Liver (tissue), 9 donors: ENCODE data around the gene FAM199X. TPM values are rescaled to one million over a fixed set of nuclear protein-coding genes. Genes with fewer than 3 reads are reported as not detected.

Experiments
- DNase-seq: peaks from one replicate; pipeline ENCODE4 v3.0.0-alpha.2; 2017; ENCODE audit warnings: low spot score
- H3K27ac ChIP-seq, 2 donors: one replicate each; pipeline ENCODE4 v1.7.0; 2013; ENCODE audit warnings: inconsistent platforms in 2 of 2, low read length in 2 of 2, control low read depth in 1 of 2, low read depth in 1 of 2, mild to moderate bottlenecking in 1 of 2
- H3K27me3 ChIP-seq, 4 donors: one replicate each; pipeline versions ENCODE4 v1.6.1 to v1.7.0; 2013; ENCODE audit warnings: low read length in 3 of 4, inconsistent platforms in 1 of 4, mild to moderate bottlenecking in 1 of 4, moderate library complexity in 1 of 4; ENCODE audit not compliant: control insufficient read depth in 4 of 4, insufficient read depth in 4 of 4
- H3K36me3 ChIP-seq, 4 donors: one replicate each; pipeline versions ENCODE4 v1.6.1 to v1.7.0; 2013; ENCODE audit warnings: low read length in 3 of 4, mild to moderate bottlenecking in 3 of 4, low read depth in 1 of 4, moderate library complexity in 1 of 4; ENCODE audit not compliant: control insufficient read depth in 4 of 4, insufficient read depth in 3 of 4
- H3K4me1 ChIP-seq, 4 donors: one replicate each; pipeline versions ENCODE4 v1.6.1 to v1.7.0; 2013; ENCODE audit warnings: low read length in 3 of 4, mild to moderate bottlenecking in 3 of 4, moderate library complexity in 1 of 4; ENCODE audit not compliant: control insufficient read depth in 4 of 4, insufficient read depth in 4 of 4
- H3K4me3 ChIP-seq, 3 donors: one replicate each; pipeline versions ENCODE4 v1.6.1 to v1.7.0; 2013; ENCODE audit warnings: low read length in 3 of 3, control low read depth in 1 of 3, low read depth in 1 of 3, mild to moderate bottlenecking in 1 of 3
- H3K9ac ChIP-seq, 2 donors: one replicate each; pipeline ENCODE4 v1.7.0; 2013; ENCODE audit warnings: low read length in 2 of 2, mild to moderate bottlenecking in 2 of 2, moderate library complexity in 2 of 2, control low read depth in 1 of 2, low read depth in 1 of 2
- H3K9me3 ChIP-seq, 4 donors: one replicate each; pipeline versions ENCODE4 v1.6.1 to v1.7.0; 2013; ENCODE audit warnings: low read length in 3 of 4; ENCODE audit not compliant: control insufficient read depth in 4 of 4
- EGR1 ChIP-seq, 2 donors: IDR thresholded peaks; 2 replicates each; pipeline ENCODE4 v1.6.1; 2016 to 2018; ENCODE audit warnings: antibody characterized with exemption in 2 of 2, low read depth in 2 of 2
- FOXA1 ChIP-seq: IDR thresholded peaks from 2 replicates; pipeline ENCODE4 v1.6.1; 2016; ENCODE audit warnings: antibody characterized with exemption
- FOXA2 ChIP-seq: IDR thresholded peaks from 2 replicates; pipeline ENCODE4 v1.6.1; 2016; ENCODE audit warnings: antibody characterized with exemption
- GABPA ChIP-seq, 2 donors: IDR thresholded peaks in 1 of 2; conservative IDR thresholded peaks in 1 of 2; 2 replicates each; pipeline ENCODE4 v1.6.1; 2016; ENCODE audit warnings: antibody characterized with exemption in 2 of 2, mild to moderate bottlenecking in 1 of 2, moderate library complexity in 1 of 2
- HNF4A ChIP-seq, 2 donors: conservative IDR thresholded peaks; 2 replicates each; pipeline ENCODE4 v1.6.1; 2016; ENCODE audit warnings: antibody characterized with exemption in 2 of 2, mild to moderate bottlenecking in 2 of 2
- HNF4G ChIP-seq: IDR thresholded peaks from 2 replicates; pipeline ENCODE4 v1.6.1; 2016; ENCODE audit warnings: antibody characterized with exemption
- JUND ChIP-seq, 2 donors: IDR thresholded peaks; 2 replicates each; pipeline ENCODE4 v1.6.1; 2016; ENCODE audit warnings: antibody characterized with exemption in 2 of 2
- NR2F2 ChIP-seq: IDR thresholded peaks from 2 replicates; pipeline ENCODE4 v1.6.1; 2016; ENCODE audit warnings: antibody characterized with exemption
- RAD21 ChIP-seq, 2 donors: IDR thresholded peaks; 2 replicates each; pipeline ENCODE4 v1.6.1; 2016; ENCODE audit warnings: antibody characterized with exemption in 2 of 2, mild to moderate bottlenecking in 2 of 2
- RXRA ChIP-seq, 2 donors: IDR thresholded peaks; 2 replicates each; pipeline ENCODE4 v1.6.1; 2017 to 2018; ENCODE audit warnings: antibody characterized with exemption in 2 of 2, mild to moderate bottlenecking in 1 of 2
- SP1 ChIP-seq: IDR thresholded peaks from 2 replicates; pipeline ENCODE4 v1.6.1; 2018; ENCODE audit warnings: antibody characterized with exemption, mild to moderate bottlenecking
- TAF1 ChIP-seq: conservative IDR thresholded peaks from 2 replicates; pipeline ENCODE4 v1.6.1; 2016; ENCODE audit warnings: antibody characterized with exemption, mild to moderate bottlenecking
- YY1 ChIP-seq: IDR thresholded peaks from 2 replicates; pipeline ENCODE4 v1.6.1; 2016; ENCODE audit warnings: antibody characterized with exemption, mild to moderate bottlenecking
- WGBS: extraction: QIAGEN DNeasy Blood & Tissue Kit; methylation state at CpG from one replicate; pipeline ENCODE4 v1.1.7; 2013; 5-methylcytosine and 5-hydroxymethylcytosine counted together
- polyA plus RNA-seq, 2 donors: library from polyadenylated mRNA; stranded (reverse) in 1 of 2; unstranded in 1 of 2; fragments of 200-250 nt in 1 of 2; fragments of >200 nt in 1 of 2; fragmentation: Nextera tagmentation in 1 of 2; extraction: Ambion mirVana in 1 of 2; gene quantifications; one replicate each; pipeline versions ENCODE4 v1.2.1 to v1.2.3, GENCODE V29; 2013 to 2015
- total RNA-seq, 2 donors: library from RNA; depleted of rRNA; stranded (reverse); fragments of >200 nt; gene quantifications; one replicate each; pipeline ENCODE4 v1.2.3, GENCODE V29; 2014
- TF ChIP-seq, protein P1 (sequence below): IDR thresholded peaks from 2 replicates; pipeline ENCODE4 v1.6.1; 2016; ENCODE audit warnings: antibody characterized with exemption
- TF ChIP-seq, protein P2 (sequence below): IDR thresholded peaks from 2 replicates; pipeline ENCODE4 v1.6.1; 2016; ENCODE audit warnings: antibody characterized with exemption
- TF ChIP-seq, protein P3 (sequence below): IDR thresholded peaks from 2 replicates; pipeline ENCODE4 v1.6.1; 2016; ENCODE audit warnings: antibody characterized with exemption, mild to moderate bottlenecking
- TF ChIP-seq, protein P4 (sequence below): fragments of 150-350 bp; IDR thresholded peaks from 2 replicates; pipeline ENCODE4 v1.5.1; 2017; ENCODE audit warnings: improper control_type of control experiment, low read depth, low read length; ENCODE audit not compliant: missing input control
- TF ChIP-seq, protein P5 (sequence below): IDR thresholded peaks from 2 replicates; pipeline ENCODE4 v1.6.1; 2016; ENCODE audit warnings: antibody characterized with exemption
- donor health status: healthy.
- donor health status: healthy.
- donor health status: healthy.
- donor health status: healthy.
- donor health status: healthy.

The FAM199X gene
- total and polyA plus RNA-seq, 4 donors = 3.9 to 13.6 (median 7.9) TPM

DNA sequence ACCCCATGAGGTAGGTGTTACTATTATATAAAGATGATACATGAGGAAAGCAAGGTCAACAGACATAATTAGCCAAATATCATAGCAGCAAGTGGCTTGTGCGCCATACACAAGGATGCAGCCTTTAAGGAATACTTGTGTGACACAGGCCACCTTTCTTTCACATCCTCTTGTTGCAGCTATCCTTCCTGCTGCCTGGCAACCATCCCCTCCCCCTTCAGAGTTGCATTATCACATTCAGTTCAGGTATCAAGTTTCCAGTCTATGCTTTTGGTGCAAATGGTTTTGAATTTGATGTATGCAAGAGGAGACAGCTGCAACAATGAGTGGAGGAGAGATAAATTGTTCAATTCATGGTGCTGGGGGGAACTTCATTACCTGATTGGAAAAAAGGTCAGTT is 47.5 kb upstream of the FAM199X start:
- Histone ChIP-seq H3K9me3 (no peaks in the 10 kb centered on the region), H3K4me3 (no peak overlapping the region), H3K4me1 (no peaks in the 10 kb centered on the region), H3K36me3 (no peaks in the 10 kb centered on the region), H3K27ac (no peak overlapping the region), H3K9ac (no peak overlapping the region), H3K27me3 (peaks cover 0 to 8% (median 1%) of the 10 kb centered on the region in 4 donors)
- TF ChIP-seq RAD21 (IDR thresholded peaks at IDR 0.05) = no peak
- no peak for DNase-seq
- WGBS = 91% methylated on average over 1 of the region's 1 CpG

DNA sequence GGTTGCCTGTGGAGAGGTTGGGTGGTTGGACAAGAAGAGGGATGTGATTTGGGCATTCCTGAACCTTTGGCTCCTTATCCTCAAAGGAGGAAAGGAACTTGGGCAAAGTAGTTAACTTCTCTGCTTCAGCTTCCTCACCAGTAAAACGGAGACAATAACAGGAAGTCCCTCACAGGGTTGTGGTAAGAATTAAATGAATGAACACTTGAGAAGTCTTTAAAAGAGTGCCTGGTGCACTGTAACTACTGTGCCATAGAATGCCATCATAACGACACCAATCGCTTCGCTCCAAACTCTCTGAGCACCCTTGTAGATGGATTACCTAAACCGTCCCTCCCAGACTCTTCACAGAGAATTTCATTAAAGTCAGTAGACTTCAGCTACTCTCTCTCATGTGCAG is 43.4 kb upstream of the FAM199X start:
- DNase-seq = no peak
- WGBS = 75% methylated on average over 5 of the region's 5 CpGs
- no peaks in the 10 kb centered on the region for H3K4me1 ChIP-seq
- no peaks in the 10 kb centered on the region for H3K36me3 ChIP-seq
- H3K27me3 ChIP-seq = peaks cover 0 to 2% (median 0%) of the 10 kb centered on the region in 4 donors
- no peak overlapping the region for H3K27ac ChIP-seq
- TF ChIP-seq, protein P1, sequence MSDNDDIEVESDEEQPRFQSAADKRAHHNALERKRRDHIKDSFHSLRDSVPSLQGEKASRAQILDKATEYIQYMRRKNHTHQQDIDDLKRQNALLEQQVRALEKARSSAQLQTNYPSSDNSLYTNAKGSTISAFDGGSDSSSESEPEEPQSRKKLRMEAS = no peak
- TF ChIP-seq FOXA2 = no peak
- TF ChIP-seq, protein P2, sequence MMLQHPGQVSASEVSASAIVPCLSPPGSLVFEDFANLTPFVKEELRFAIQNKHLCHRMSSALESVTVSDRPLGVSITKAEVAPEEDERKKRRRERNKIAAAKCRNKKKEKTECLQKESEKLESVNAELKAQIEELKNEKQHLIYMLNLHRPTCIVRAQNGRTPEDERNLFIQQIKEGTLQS = no peak
- TF ChIP-seq RXRA (IDR thresholded peaks at IDR 0.05) = no peak
- no peak for TF ChIP-seq SP1
- no peak for TF ChIP-seq TAF1
- no peak for TF ChIP-seq GABPA (IDR thresholded peaks at IDR 0.05 in 1 of 2, conservative IDR thresholded peaks at IDR 0.05 in 1 of 2)
- no peak for TF ChIP-seq EGR1 (IDR thresholded peaks at IDR 0.05; ENCODE audit: low read depth in 2 of 2)
- no peak for TF ChIP-seq HNF4G
- no peak for TF ChIP-seq NR2F2
- TF ChIP-seq, protein P3, sequence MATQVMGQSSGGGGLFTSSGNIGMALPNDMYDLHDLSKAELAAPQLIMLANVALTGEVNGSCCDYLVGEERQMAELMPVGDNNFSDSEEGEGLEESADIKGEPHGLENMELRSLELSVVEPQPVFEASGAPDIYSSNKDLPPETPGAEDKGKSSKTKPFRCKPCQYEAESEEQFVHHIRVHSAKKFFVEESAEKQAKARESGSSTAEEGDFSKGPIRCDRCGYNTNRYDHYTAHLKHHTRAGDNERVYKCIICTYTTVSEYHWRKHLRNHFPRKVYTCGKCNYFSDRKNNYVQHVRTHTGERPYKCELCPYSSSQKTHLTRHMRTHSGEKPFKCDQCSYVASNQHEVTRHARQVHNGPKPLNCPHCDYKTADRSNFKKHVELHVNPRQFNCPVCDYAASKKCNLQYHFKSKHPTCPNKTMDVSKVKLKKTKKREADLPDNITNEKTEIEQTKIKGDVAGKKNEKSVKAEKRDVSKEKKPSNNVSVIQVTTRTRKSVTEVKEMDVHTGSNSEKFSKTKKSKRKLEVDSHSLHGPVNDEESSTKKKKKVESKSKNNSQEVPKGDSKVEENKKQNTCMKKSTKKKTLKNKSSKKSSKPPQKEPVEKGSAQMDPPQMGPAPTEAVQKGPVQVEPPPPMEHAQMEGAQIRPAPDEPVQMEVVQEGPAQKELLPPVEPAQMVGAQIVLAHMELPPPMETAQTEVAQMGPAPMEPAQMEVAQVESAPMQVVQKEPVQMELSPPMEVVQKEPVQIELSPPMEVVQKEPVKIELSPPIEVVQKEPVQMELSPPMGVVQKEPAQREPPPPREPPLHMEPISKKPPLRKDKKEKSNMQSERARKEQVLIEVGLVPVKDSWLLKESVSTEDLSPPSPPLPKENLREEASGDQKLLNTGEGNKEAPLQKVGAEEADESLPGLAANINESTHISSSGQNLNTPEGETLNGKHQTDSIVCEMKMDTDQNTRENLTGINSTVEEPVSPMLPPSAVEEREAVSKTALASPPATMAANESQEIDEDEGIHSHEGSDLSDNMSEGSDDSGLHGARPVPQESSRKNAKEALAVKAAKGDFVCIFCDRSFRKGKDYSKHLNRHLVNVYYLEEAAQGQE = no peak
- no peak for TF ChIP-seq YY1
- TF ChIP-seq, protein P4, sequence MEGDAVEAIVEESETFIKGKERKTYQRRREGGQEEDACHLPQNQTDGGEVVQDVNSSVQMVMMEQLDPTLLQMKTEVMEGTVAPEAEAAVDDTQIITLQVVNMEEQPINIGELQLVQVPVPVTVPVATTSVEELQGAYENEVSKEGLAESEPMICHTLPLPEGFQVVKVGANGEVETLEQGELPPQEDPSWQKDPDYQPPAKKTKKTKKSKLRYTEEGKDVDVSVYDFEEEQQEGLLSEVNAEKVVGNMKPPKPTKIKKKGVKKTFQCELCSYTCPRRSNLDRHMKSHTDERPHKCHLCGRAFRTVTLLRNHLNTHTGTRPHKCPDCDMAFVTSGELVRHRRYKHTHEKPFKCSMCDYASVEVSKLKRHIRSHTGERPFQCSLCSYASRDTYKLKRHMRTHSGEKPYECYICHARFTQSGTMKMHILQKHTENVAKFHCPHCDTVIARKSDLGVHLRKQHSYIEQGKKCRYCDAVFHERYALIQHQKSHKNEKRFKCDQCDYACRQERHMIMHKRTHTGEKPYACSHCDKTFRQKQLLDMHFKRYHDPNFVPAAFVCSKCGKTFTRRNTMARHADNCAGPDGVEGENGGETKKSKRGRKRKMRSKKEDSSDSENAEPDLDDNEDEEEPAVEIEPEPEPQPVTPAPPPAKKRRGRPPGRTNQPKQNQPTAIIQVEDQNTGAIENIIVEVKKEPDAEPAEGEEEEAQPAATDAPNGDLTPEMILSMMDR = no peak
- TF ChIP-seq, protein P5, sequence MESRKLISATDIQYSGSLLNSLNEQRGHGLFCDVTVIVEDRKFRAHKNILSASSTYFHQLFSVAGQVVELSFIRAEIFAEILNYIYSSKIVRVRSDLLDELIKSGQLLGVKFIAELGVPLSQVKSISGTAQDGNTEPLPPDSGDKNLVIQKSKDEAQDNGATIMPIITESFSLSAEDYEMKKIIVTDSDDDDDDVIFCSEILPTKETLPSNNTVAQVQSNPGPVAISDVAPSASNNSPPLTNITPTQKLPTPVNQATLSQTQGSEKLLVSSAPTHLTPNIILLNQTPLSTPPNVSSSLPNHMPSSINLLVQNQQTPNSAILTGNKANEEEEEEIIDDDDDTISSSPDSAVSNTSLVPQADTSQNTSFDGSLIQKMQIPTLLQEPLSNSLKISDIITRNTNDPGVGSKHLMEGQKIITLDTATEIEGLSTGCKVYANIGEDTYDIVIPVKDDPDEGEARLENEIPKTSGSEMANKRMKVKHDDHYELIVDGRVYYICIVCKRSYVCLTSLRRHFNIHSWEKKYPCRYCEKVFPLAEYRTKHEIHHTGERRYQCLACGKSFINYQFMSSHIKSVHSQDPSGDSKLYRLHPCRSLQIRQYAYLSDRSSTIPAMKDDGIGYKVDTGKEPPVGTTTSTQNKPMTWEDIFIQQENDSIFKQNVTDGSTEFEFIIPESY = no peak
- no peak for TF ChIP-seq HNF4A (conservative IDR thresholded peaks at IDR 0.05)
- TF ChIP-seq JUND (IDR thresholded peaks at IDR 0.05) = no peak
- TF ChIP-seq FOXA1 = no peak
- TF ChIP-seq RAD21 (IDR thresholded peaks at IDR 0.05) = no peak
- H3K4me3 ChIP-seq = no peak overlapping the region
- no peak overlapping the region for H3K9ac ChIP-seq
- H3K9me3 ChIP-seq = no peaks in the 10 kb centered on the region
